ENCODE results near the gene ARPC2. TPM values are rescaled to one million over a fixed set of nuclear protein-coding genes. Genes with fewer than 3 reads are reported as not detected.
"Not testable (repeated sequence)": the region's sequence is repeated elsewhere in the genome, so short reads cannot be mapped to it uniquely, and the experiment has no call there.

ARPC2 gene
- total RNA-seq, 1 experiment from 2014 or later, result 374 TPM

DNA sequence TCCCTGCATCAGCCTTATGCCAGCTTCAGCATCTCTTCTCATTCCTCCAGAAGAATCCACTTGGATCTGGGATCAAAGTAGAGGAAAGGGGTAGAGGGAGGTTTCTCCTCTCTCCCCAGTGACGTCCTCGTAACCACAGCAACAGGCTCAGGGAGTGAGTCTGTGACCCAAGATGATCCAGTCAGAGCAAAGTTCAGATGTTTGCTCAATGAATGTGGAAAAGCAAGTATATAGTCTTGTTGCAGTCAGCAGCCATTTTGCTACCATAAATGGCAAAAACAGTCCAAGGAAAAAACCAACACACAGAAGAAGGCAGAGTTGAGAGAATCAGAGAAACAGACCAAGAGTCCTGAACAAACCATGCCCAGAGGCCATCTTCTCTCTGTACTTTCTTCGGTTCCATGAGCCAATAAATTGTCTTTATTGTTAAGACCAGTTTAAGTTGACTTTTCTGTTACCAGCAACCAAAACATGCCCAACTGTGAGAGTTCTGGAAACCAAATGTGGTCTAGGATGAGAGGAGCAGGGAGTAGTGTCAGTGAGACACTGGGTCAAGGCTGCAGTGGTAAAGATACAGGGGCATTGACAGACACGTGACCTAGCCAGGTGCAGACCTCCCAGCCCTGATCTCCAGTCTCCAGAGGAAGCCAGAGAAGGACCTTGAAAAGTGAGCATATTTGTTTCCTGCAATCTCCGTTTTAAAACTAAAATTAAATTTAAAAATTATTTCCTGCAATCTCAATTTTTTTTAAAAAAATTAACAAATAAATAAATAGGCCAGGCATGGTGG, 47.0 kb upstream of the ARPC2 start:
- no peak for TF ChIP-seq CTCF (IDR thresholded peaks at IDR 0.05; ENCODE audit: unreplicated experiment)
- no TSS peak for BruUV-seq (replicated peaks)
- DNase-seq, result no peak
- intact Hi-C loops (cut with micrococcal nuclease; ENCODE audit: unreplicated experiment), result no loop called here
- Mint-ChIP-seq H3K9me3 (ENCODE audit: low read depth, unreplicated experiment) (no peaks in the 10 kb centered on the region), H3K4me3 (ENCODE audit: low read depth, unreplicated experiment) (no peak overlapping the region), H3K27ac (ENCODE audit: unreplicated experiment) (no peak overlapping the region), H3K4me1 (ENCODE audit: low read depth, unreplicated experiment) (peaks cover 15% of the 10 kb centered on the region), H3K36me3 (ENCODE audit: insufficient read depth, unreplicated experiment) (no peaks in the 10 kb centered on the region), H3K27me3 (ENCODE audit: unreplicated experiment) (peaks cover 62% of the 10 kb centered on the region)
- CTCF ChIA-PET, result no interaction called here

DNA sequence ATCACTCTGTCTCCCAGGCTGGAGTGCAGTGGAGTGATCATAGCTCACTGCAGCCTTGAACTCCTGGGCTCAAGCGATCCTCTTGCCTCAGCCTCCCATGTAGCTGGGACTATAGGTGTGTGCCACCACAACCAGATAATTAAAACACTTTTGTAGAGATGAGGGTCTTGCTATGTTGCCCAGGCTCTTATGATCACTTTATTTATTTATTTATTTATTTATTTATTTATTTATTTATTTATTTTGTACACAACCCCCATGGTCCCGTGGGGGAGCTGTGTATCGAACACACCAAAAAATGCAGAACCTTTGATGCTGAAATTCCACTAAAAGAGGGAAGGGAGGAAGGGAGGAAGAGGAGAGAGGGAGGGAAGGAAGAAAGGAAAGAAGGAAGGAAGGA, 45.2 kb upstream of the ARPC2 start:
- CTCF ChIA-PET; H3K36me3 Mint-ChIP-seq (ENCODE audit: insufficient read depth, unreplicated experiment); BruUV-seq (replicated peaks); intact Hi-C loops (cut with micrococcal nuclease; ENCODE audit: unreplicated experiment); DNase-seq; H3K9me3 Mint-ChIP-seq (ENCODE audit: low read depth, unreplicated experiment); H3K27ac Mint-ChIP-seq (ENCODE audit: unreplicated experiment); H3K4me3 Mint-ChIP-seq (ENCODE audit: low read depth, unreplicated experiment): not testable (repeated sequence)
- Mint-ChIP-seq H3K27me3 (ENCODE audit: unreplicated experiment) (peaks cover 44% of the 10 kb centered on the region), H3K4me1 (ENCODE audit: low read depth, unreplicated experiment) (peaks cover 15% of the 10 kb centered on the region)

- no peak for TF ChIP-seq CTCF (IDR thresholded peaks at IDR 0.05; ENCODE audit: unreplicated experiment)
- no peaks in the 10 kb centered on the region for H3K36me3 Mint-ChIP-seq (ENCODE audit: insufficient read depth, unreplicated experiment)
- BruUV-seq (replicated peaks), result no TSS peak
- no peak overlapping the region for H3K4me3 Mint-ChIP-seq (ENCODE audit: low read depth, unreplicated experiment)
- peaks cover 35% of the 10 kb centered on the region for H3K27me3 Mint-ChIP-seq (ENCODE audit: unreplicated experiment)
- no peak overlapping the region for H3K27ac Mint-ChIP-seq (ENCODE audit: unreplicated experiment)
- H3K9me3 Mint-ChIP-seq (ENCODE audit: low read depth, unreplicated experiment), result no peaks in the 10 kb centered on the region
- no peak for DNase-seq
- CTCF ChIA-PET, result no interaction called here
- H3K4me1 Mint-ChIP-seq (ENCODE audit: low read depth, unreplicated experiment), result peaks cover 15% of the 10 kb centered on the region
- intact Hi-C loops (cut with micrococcal nuclease; ENCODE audit: unreplicated experiment), result no loop called here
Measured at GRCh38 chr2:218172845-218173244, 44.1 kb upstream of the ARPC2 start.

GRCh38 chr2:218179782-218180181, 37.2 kb upstream of the ARPC2 start:
- Mint-ChIP-seq H3K4me1 (ENCODE audit: low read depth, unreplicated experiment) (no peaks in the 10 kb centered on the region), H3K36me3 (ENCODE audit: insufficient read depth, unreplicated experiment) (no peaks in the 10 kb centered on the region), H3K9me3 (ENCODE audit: low read depth, unreplicated experiment) (no peaks in the 10 kb centered on the region), H3K27ac (ENCODE audit: unreplicated experiment) (no peak overlapping the region), H3K4me3 (ENCODE audit: low read depth, unreplicated experiment) (no peak overlapping the region), H3K27me3 (ENCODE audit: unreplicated experiment) (peaks cover 57% of the 10 kb centered on the region)
- CTCF ChIA-PET, result no interaction called here
- intact Hi-C loops (cut with micrococcal nuclease; ENCODE audit: unreplicated experiment), result loop anchor here (10.0 kb wide), 1 partner anchor 215 kb away; the partner anchor contains the start of gene CTDSP1
- no peak for DNase-seq
- no peak for TF ChIP-seq CTCF (IDR thresholded peaks at IDR 0.05; ENCODE audit: unreplicated experiment)
- no TSS peak for BruUV-seq (replicated peaks)

Measured in Calu3 (cell line).